HG02943 (cell line): ENCODE data around the gene ITGA1.
"Not testable (repeated sequence)": the region's sequence is repeated elsewhere in the genome, so short reads cannot be mapped to it uniquely, and the experiment has no call there.

ENCODE experiments used
- ATAC-seq: cut with Tn5 transposase; IDR thresholded peaks from one replicate; pipeline ENCODE4 v1.9.1; 2021; ENCODE audit warnings: mild to moderate bottlenecking, low read depth, moderate library complexity; ENCODE audit not compliant: unreplicated experiment

ITGA1 gene

GRCh38 chr5:52787600-52788504 lies at the start of gene ITGA1, which contains the start of gene PELO:
TSS of gene ITGA1 (plus strand) at chr5:52787916. CDS start at chr5:52788354, 438 bp downstream.
TSS of gene PELO (plus strand) at chr5:52787916. CDS start at chr5:52800395, 12,479 bp downstream.
- peak; percentile 83 for ATAC-seq

- ATAC-seq, result no peak
Measured at GRCh38 chr5:52738095-52738506, 49.6 kb upstream of the ITGA1 start.

DNA sequence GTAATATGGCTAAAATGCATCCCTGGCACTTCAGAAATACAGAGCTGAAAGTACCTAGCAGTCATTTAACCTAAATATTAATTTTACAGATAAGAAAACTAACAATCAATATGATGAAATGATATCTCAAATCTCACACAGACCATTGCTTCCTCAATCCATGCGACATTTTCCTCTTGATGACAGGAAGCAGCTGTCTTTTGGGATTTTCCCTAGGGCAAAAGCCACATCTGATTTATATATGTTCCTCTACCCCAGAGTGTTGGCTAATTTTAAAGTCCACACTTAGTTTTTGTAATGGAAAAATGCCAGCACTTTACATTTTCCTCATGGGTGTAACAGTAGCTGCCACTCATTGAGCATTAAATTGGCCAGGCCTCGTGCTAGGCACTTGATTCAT lies 47.7 kb upstream of the ITGA1 start:
- ATAC-seq, result no peak

- ATAC-seq, result no peak
Measured at GRCh38 chr5:52743012-52743411, 44.7 kb upstream of the ITGA1 start.

GRCh38 chr5:52743529-52743928 lies 44.2 kb upstream of the ITGA1 start:
- ATAC-seq, result no peak

GRCh38 chr5:52743970-52744369 lies 43.7 kb upstream of the ITGA1 start:
- no peak for ATAC-seq

DNA sequence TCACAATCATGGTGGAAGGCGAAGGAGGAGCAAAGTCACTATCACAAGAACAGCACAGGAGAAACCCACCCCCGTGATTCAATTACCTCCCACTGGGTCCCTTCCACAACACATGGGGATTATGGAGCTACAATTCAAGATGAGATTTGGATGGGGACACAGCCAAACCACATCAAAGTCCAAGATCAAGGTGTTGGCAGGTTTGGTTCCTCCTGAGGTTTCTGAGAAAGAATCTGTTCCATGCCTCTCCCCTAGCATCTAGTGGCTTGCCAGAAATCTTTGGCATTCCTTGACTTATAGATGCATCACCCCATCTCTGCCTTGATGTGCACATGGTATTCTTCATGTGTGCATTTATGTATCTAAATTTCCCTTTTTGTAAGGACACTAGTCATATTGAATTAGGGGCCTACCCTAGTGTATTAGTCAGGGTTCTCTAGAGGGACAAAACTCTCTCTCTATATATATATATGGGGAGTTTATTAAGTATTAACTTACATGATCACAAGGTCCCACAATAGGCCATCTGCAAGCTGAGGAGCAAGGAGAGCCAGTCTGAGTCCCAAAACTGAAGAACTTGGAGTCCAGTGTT lies 42.8 kb upstream of the ITGA1 start:
- not testable (repeated sequence) for ATAC-seq

GRCh38 chr5:52746539-52746938 lies 41.2 kb upstream of the ITGA1 start:
- ATAC-seq, result no peak

DNA sequence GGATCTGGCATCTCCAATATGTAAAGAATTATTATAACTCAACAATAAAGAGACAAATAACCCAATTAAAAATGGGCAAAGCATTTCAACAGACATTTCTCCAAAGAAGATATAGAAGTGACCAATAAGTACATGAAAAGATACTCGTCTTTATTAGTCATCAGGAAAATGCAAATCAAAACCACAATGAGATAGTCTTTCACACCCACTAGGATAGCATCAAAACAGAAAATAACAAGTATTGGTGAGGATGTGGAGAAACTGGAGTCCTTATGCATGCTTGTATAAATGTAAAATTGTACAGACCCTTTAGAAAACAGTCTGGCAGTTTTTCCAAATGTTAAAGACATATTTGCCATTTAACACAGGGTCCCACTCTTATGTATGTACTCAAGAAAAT lies 39.1 kb upstream of the ITGA1 start:
- ATAC-seq, result no peak

DNA sequence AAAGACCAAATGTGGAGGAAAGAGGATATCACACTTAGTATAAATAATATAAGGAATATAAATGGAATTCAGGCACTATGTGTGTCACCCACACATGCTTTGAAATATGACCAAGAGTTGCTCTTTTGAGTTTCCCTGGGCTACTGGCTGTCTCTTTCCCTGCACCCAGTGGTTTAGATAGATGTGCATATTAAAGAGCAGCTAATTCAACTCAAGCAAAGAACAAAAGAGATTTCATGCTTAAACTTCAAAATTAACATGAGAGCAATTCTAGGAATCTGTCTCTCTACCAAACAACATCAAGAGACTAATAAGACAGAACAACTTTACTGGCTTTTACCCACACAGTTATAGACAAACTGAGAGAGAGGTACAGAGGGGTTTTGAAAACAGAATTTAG lies 38.0 kb upstream of the ITGA1 start:
- ATAC-seq, result no peak

- ATAC-seq, result no peak
Measured at GRCh38 chr5:52751137-52751536, 36.6 kb upstream of the ITGA1 start.

- no peak for ATAC-seq
Measured at GRCh38 chr5:52754051-52754450, 33.7 kb upstream of the ITGA1 start.

- ATAC-seq, result no peak
Measured at GRCh38 chr5:52757527-52757926, 30.2 kb upstream of the ITGA1 start.

DNA sequence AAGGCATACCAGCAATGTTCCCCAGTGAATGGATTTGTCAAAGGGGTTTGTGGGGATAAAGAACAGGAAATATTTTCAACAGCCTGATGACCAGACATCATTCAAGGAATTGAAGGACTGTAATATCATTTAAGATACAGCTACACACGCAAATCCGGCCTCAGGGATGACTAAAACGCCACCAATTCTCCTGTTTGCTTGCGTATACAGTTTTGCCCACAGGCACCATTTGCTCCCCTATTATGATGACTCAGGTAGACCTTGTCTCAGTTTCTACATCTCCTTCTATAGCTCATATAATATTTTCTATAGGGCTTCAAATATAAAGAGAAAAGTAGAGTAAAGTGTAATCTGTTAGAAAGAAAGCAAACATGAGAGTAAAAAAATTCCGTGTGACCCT lies 29.7 kb upstream of the ITGA1 start:
- ATAC-seq, result no peak

DNA sequence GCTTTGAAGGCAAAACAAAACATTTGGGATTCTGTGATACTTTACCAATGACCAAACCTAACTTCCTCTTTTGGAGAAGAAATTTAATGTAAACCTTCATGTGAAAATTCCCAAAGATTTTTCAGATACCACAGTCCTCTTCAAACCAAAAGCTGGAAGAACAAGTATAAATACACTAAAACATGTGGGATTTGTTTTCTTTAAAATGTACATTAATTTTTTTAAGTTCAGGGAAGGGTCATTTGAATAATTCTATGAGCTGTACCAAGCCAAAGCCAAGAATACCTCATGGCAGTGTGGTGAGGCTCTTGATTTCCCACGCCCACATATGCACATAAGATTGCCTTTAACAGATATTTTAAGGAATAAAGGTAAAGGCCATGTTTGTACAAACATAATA lies 28.4 kb upstream of the ITGA1 start:
- ATAC-seq, result no peak

- ATAC-seq, result no peak
Measured at GRCh38 chr5:52760695-52761366, 26.9 kb upstream of the ITGA1 start.

DNA sequence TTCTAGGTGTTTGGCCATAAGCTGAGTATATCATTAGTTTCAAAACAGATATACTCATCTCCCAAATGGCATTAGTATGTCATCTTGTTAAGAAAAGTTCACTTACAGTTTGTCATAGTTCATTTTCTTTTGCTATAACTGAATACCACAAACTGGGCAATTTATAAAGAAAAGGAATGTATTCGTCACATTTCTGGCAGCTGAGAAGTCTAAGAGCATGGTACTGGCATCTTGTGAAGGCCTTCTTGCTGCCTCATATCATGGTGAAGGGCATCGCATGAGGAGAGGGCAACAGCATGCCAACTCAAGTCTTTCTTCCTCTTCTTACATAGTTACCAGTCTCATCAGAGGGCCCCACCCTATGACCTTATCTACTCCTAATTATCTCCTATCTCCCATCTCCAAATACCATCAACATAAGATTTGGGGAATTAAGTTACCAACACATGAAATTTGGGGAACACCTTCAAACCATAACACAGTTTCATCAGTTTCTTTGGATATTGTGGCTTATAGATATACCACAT lies 20.4 kb upstream of the ITGA1 start:
- ATAC-seq, result no peak

GRCh38 chr5:52767766-52768480 lies 19.8 kb upstream of the ITGA1 start:
- ATAC-seq, result no peak

- no peak for ATAC-seq
Measured at GRCh38 chr5:52769061-52769460, 18.7 kb upstream of the ITGA1 start.

DNA sequence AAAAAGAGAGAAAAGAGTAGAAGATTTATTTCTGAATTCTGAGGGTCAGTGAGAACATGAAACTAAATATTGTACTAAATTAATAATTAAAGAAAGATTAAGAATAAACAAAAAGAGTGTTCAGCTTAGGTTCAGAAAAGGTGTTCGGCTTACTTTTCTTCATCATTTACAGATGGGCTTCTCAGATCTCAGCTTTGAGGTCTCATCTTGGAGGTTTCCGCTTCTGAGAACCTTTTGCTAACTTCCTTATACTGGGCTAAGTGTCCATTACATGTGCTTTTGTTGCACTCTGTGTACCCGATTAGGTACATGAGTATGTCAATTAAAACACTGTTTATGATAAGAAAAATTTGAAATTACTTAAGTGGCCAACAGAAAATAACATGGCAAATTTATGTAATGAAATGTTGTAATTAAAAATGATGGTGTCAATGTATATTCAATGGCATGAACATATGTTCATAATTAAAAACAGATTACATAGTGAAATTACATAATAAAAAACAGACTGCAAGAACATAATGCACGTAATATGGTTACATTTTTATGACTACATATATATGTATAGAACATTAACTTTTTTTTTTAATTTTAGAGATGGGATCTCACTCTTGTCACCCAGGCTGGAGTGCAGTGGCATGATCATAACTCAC lies 17.3 kb upstream of the ITGA1 start:
- no peak for ATAC-seq
